HEK293 (cell line): ENCODE data around the gene ZNF543.

ENCODE experiments used
- CTCF ChIP-seq: fragments of 450-650 bp; formaldehyde crosslinking; IDR thresholded peaks from 2 replicates; pipeline ENCODE4 v1.5.1; 2016; ENCODE audit warnings: missing biosample characterization, missing genetic modification characterization
- KLF17 ChIP-seq: fragments of 450-650 bp; formaldehyde crosslinking; IDR thresholded peaks from 2 replicates; pipeline ENCODE4 v1.5.1; 2016; ENCODE audit warnings: missing biosample characterization, missing genetic modification characterization
- ZNF121 ChIP-seq: fragments of 450-650 bp; formaldehyde crosslinking; IDR thresholded peaks from 2 replicates; pipeline ENCODE4 v1.5.1; 2016; ENCODE audit warnings: missing biosample characterization, missing genetic modification characterization
- ZNF26 ChIP-seq: fragments of 450-650 bp; formaldehyde crosslinking; IDR thresholded peaks from 2 replicates; pipeline ENCODE4 v1.5.1; 2016; ENCODE audit warnings: missing biosample characterization, missing genetic modification characterization
- ZNF274 ChIP-seq, 2 experiments: fragments of 200-500 bp in 1 of 2; fragments of 450-650 bp in 1 of 2; sonication (Bioruptor generic) in 1 of 2; formaldehyde crosslinking in 1 of 2; IDR thresholded peaks; 2 replicates each; pipeline versions ENCODE4 v1.5.1 to v1.6.1; 2014 to 2016; ENCODE audit warnings: borderline replicate concordance in 1 of 2, inconsistent platforms in 1 of 2, low read length in 1 of 2, missing biosample characterization in 1 of 2, missing genetic modification characterization in 1 of 2
- ZNF654 ChIP-seq: fragments of 450-650 bp; formaldehyde crosslinking; IDR thresholded peaks from 2 replicates; pipeline ENCODE4 v1.5.1; 2016; ENCODE audit warnings: low read depth, missing biosample characterization, missing genetic modification characterization
- ZNF707 ChIP-seq: fragments of 450-650 bp; formaldehyde crosslinking; IDR thresholded peaks from 2 replicates; pipeline ENCODE4 v1.5.1; 2016; ENCODE audit warnings: missing biosample characterization, missing genetic modification characterization

- TF ChIP-seq CTCF (tag by site-specific recombination) (peak; percentile 93), KLF17 (tag by site-specific recombination) (no peak), ZNF274 (IDR thresholded peaks at IDR 0.05; ENCODE audit: low read length) (no peak), ZNF274 (tag by site-specific recombination; IDR thresholded peaks at IDR 0.05; ENCODE audit: borderline replicate concordance) (no peak), ZNF26 (tag by site-specific recombination) (no peak), ZNF121 (tag by site-specific recombination) (no peak), ZNF707 (no peak), ZNF654 (tag by site-specific recombination) (peak; percentile 29)
Measured at GRCh38 chr19:57279418-57280164, 40.7 kb upstream of the ZNF543 start.
